NCI-H128 (cell line): ENCODE data around the gene ACAA1.
"Not testable (repeated sequence)": the region's sequence is repeated elsewhere in the genome, so short reads cannot be mapped to it uniquely, and the experiment has no call there.

ENCODE experiments used
- DNase-seq: peaks from one replicate; lab custom pipeline; 2025; ENCODE audit not compliant: unreplicated experiment; lab: John Stamatoyannopoulos, UW

ACAA1 gene, protein sequence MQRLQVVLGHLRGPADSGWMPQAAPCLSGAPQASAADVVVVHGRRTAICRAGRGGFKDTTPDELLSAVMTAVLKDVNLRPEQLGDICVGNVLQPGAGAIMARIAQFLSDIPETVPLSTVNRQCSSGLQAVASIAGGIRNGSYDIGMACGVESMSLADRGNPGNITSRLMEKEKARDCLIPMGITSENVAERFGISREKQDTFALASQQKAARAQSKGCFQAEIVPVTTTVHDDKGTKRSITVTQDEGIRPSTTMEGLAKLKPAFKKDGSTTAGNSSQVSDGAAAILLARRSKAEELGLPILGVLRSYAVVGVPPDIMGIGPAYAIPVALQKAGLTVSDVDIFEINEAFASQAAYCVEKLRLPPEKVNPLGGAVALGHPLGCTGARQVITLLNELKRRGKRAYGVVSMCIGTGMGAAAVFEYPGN

DNA sequence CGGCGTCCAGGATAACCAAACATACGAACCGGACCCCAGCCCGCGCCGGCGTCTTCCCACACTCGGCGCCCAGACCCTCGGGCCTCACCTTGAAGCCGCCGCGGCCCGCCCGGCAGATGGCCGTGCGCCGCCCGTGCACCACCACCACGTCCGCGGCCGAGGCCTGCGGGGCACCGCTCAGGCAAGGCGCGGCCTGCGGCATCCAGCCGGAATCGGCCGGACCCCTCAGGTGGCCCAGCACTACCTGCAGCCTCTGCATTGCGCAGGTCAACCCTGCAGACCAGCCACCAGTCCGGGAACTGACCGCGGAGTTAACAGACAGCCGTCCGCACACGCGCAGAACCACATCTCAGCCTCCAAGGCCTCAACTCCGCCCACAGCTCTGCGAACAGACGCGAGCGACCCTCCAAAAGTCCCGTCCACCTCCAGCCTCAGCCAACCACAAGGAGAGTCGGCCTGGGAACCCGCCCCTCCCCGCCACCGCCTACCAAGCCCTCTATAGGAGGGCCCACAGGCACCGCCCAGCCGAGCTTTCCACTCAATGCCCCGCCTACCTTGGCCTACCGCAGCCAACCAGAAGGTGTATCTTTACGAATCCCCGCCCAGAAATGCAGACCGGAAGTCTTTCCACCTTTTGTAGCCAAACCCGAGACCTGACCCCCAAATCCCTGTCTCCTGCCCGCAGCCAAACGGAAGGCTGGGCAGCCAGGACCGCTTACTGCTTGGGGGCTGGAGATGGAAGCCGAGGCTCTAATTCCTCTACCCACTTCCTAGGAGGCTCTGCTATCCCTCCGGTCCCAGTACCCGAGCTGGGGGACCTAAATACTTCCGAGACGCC, at the start of gene ACAA1:
Gene ACAA1 (minus strand): TSS at position 351 of the 838 bp plus-strand sequence. CDS start 92 bp downstream, at position 259.
- peak; percentile 92 for DNase-seq

DNA sequence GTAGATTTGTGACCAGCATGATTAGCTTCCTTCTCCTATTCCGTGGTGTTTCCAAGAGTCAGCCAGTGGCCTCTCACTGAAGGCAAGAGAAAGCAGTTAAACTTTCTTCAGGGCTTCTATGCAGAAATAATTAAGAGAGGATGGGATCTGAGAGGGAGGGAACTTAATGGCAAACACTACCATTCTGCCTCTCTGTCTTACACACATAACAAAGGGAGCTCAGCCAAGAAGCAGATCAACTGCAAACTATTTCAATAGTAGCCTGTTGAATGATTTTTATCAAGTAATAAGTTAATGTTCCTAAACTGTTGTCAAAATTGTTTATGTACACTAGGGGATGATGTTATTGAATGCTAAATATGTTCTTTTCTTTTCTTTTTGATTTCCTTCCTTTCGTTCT, 40.3 kb upstream of the ACAA1 start:
- no peak for DNase-seq

GRCh38 chr3:38173834-38174418, 37.0 kb upstream of the ACAA1 start:
- no peak for DNase-seq

GRCh38 chr3:38171622-38172021, 34.7 kb upstream of the ACAA1 start:
- no peak for DNase-seq

- no peak for DNase-seq
Measured at GRCh38 chr3:38170722-38171121, 33.8 kb upstream of the ACAA1 start.

- DNase-seq: no peak
Measured at GRCh38 chr3:38169027-38169317, 32.0 kb upstream of the ACAA1 start.

GRCh38 chr3:38168151-38169026, 31.5 kb upstream of the ACAA1 start:
- DNase-seq: no peak

DNA sequence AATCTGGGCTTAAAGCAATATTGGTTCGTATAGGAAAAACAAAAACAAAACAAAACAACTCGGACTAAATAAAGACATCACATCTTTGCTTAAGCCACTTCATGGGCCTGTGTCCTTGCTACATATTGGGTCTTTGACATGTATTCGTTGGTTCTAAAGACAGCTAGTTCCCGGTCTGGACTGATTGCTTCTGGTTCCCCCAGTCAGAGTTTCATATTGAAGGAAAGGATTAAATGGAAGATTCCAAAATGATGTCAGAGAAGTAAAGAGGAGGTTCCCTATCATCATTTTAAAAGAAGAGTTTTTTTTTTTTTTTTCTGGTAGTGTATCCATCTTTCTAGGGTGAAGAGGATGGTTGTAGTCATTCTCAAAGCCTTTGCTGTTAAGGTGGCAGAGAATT, 30.7 kb upstream of the ACAA1 start:
- DNase-seq: no peak

DNA sequence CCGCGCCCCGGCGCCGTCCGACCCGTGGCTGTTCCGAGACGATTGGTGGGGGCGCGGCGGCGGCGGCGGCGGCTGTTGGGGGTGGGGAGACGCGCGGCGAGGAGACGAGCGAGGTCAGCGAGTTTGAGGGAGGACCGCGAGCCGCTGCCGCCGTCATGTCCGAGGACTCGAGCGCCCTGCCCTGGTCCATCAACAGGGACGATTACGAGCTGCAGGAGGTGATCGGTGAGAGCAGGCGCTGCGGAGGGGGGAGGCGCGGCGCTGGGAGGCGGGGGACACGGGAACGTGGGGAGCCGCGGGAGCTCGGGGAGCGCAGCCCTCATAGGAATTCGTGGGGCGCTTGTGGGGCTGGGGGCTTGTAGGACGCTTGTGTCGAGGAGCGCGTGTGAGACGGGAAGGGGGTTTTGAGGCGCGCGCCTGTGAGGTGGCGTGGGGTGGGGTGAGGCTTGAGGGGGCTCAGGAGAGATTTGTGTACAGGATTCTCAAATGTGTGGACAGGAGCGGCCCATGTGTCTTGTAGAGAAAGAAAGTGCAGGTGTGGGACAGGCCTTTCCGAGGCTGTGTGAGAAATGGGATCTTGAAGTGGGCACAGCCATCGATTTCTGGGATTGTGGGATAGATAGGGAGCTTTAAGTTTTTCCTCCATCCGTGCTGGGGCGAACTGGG, 28.9 kb upstream of the ACAA1 start:
- DNase-seq: no peak

DNA sequence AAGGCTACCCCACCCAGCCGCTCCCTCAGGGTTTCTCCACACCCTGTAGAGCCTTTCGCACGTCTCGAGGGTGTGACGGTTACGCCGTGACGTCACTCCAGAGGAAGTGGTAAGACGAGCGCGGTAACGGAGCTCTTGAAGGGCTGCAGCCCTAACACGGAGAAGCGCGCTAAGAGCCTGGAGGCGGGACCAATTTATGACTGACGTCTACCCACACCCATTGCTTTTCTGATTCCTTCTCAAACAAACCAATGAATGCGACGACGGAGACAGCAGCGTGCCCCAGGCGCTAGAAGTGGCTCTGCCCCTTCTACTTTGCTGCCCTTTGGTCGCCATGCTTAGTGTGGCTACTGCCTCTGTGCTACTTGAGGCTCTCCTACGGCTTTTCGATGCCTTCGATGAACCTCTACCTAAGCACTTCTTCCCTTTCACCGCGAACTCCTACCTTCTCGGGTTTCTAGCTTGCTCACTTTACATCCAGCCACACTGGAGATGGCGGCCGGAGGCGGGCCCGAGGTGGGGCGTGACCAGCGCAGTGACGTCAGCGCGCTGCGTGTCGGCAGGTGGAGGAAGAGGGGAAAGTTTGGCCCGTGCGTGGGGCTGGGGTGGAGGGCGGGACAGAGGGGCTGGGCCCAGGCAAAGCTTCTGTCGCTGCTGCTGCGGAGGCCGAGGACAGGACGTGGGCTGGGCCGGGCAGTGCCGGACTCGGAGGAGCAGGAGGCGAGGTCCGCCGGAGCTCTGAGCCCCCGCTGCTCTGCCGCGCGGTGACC, 28.2 kb upstream of the ACAA1 start, which contains the start of gene OXSR1:
Gene OXSR1 (plus strand): TSS at position 586 of the 770 bp plus-strand sequence. CDS start 340 bp downstream, outside the sequence.
- peak; percentile 90 for DNase-seq

DNA sequence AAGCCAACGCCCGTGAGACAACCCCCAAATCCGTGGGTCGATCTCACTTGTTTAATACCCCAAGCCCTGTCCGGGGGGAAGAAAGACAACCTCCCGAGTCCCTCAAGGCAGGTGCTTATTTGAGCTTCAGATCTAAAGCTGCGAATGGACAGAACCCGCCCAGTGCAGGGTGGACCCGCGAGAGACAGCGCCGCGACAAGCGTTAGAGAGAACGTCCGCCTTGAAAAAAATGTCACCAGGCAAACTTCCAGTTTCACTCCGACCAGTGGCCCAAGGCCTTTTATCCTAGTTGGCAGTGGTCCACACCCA, 27.7 kb upstream of the ACAA1 start:
- DNase-seq: no peak

DNA sequence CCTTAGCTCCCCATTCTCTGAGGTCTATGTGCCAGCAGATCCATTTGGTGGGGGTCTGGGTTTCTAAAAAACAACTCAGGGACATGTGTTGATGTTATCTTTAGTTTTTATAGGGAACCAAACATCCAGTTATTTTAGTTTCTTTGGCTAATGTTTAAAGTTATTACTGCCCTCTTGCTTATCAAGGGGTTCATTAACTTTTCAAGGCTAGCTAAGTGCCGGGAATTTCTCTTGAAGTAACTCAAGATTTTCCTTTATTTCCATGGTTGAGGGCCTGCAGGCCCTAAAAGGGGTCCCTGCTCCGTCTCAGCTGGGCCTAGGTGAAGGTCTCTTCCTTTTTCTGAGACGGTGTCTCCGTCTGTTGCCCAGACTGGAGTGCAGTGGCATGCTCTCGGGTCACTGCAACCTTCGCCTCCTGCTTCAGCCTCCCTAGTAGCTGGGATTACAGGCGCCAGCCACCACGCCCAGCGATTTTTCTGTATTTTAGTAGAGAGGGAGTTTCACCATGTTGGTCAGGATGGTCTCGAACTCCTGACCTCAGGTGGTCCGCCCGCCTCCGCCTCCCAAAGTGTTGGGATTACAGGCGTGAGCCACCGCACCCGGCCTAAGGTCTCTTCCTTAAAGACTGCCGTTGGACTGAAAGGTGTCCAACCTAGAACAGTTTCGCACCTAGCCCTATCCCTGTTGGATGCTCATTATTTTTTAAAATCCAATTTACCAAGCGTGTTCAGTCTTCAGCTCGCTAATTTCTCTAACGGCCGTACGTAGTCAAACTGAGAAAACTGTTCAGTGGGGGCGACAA, 27.1 kb upstream of the ACAA1 start:
- DNase-seq: no peak

DNA sequence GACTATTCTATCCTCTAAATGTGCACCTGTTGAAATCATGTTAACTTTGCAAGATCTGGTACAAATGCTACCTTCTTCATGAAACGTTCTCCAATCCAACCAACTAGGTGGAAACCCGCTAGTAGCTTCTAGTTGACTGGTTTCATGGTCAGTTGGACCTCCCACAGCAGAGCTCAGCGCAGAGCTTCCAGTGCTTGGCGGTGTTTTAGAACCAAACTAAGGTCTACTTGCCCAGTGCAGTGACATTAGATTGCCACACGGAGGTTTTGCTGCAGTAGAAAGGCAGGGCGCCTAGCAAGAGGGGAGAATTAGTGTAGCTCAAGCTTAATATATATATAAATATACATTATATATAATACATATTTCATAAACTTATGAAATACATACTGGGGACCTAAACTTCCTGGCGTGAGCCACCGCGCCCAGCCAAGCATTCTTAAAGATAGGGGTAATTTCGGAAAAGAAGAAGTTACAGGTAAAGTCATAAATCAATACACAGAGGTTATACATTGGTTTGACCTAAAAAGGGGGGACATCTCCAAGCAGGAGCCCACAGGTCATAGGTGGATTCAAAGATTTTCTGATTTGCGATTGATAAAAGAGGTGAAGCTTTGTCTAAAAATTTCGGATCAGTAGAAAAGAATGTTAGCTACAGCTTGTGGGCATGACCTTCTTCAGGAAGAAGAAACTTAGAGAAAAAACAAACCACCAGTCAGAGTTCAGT, 26.4 kb upstream of the ACAA1 start:
- DNase-seq: no peak

DNA sequence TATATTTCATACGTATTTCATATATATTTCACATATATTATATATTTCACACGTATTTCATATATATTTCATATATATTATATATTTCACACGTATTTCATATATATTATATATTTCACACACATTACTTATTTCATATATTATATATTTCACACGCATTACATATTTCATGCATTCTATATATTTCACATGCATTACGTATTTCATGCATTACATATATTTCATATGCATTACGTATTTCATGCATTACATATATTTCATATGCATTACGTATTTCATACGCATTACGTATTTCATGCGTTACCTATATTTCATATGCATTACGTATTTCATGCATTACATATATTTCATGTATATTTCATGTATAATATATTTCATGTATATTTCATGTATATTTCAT, 23.8 kb upstream of the ACAA1 start:
- not testable (repeated sequence) for DNase-seq

- no peak for DNase-seq
Measured at GRCh38 chr3:38158472-38158871, 21.5 kb upstream of the ACAA1 start.

GRCh38 chr3:38157595-38157994, 20.7 kb upstream of the ACAA1 start:
- no peak for DNase-seq

DNA sequence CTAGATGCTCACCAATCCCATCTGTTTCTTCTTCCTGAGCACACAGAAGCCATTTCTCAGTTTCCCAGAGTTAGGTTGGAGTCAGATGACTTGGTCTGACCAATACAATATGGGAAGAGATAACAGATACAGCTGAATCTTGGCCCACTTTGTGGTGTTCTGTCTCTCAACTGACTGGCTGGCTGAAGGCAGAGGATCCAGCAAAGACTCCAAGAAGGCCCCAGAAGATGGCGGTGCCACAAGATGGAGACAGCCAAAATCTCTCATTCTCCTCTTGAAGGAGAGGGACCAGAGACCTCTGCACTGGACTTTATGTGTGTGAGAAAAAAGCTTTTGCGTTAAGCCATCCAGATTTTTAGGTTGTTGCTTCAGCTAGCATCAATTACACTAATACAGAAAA, 20.2 kb upstream of the ACAA1 start:
- no peak for DNase-seq

DNA sequence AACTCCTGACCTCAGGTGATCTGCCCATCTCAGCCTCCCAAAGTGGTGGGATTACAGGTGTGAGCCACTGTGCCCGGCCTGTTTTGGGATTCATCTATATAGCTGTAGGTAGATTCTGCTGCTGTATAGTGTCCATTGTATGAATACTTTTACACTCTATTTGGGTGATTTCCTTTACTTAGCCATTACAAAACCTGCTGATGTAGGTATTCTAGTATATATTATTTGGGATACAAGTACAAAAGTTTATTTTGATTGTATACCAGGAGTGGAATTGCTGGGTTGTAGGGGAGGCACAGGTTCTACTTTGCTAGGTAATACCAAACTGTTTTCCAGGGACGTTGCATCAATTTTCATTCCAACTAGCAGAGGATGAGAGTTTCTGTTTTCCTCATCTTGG, 18.9 kb upstream of the ACAA1 start:
- no peak for DNase-seq
